HG03521 (cell line): ENCODE data around the gene NPAS3.

Experiments
- ATAC-seq: cut with Tn5 transposase; IDR thresholded peaks from one replicate; pipeline ENCODE4 v1.9.1; 2021; ENCODE audit warnings: mild to moderate bottlenecking, moderate library complexity; ENCODE audit not compliant: unreplicated experiment

Gene NPAS3

GRCh38 chr14:33504246-33505099, 565.8 kb downstream of the NPAS3 start:
- no peak for ATAC-seq

GRCh38 chr14:33505266-33505962, 566.7 kb downstream of the NPAS3 start:
- no peak for ATAC-seq

DNA sequence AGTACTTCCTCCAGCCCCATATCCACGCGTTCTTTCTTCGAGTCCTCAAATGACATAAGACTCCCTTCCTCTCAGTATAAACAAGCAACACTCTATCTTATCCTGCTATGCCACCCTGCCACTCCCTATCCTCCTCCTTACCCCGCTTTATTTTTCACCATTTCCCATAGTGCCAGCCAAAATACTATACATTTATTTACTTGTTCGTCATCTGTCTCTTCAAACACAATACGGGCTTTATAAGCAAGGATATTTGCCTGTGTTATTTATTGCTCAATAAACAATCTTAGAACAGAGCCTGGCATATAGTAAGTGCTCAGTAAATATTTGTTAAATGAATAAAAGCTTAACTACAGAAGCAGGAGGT, 567.3 kb downstream of the NPAS3 start:
- no peak for ATAC-seq

DNA sequence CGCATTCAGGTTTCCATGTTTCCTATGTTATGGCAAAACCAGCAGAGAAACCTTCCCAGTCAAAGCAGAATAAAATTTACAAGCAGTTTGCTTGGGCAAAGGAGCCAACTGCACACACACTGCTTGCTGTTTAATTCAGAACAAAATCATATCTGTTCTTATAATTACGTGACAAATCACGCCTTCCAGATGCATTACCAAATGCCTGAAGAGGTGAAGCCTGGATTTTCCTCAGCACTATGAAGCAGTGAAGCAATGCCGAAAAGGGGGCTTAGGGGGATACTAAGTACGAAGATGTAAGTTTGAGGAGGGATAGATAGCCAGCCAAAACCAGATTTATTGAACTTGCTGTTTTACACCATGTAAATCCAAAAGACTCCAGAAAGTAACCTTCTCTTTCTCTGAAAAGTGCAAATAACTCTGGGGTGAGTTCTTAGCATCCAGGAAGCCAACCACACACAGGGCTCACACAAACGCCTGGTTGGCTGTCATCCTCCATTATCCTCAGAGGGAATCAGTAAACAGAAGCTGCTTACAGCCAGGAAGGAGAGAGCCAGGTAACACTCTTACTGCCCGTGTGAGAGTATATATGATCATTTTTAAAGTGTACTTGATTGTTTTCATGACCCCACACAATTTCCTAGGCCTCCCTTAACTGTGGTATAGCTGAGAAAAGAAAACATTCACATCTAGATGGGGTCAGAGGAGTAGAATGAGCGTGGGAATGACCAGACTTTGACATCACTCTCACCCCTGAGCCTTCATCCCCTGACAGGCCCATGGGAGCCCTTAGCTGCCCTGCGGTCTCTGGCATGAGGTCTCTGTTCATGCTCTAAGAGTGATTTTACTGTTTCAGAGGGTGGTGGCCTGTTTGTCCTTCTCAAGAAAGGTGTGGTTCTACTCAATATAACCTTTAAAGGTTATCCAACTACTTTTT, 569.7 kb downstream of the NPAS3 start:
- ATAC-seq, result no peak

DNA sequence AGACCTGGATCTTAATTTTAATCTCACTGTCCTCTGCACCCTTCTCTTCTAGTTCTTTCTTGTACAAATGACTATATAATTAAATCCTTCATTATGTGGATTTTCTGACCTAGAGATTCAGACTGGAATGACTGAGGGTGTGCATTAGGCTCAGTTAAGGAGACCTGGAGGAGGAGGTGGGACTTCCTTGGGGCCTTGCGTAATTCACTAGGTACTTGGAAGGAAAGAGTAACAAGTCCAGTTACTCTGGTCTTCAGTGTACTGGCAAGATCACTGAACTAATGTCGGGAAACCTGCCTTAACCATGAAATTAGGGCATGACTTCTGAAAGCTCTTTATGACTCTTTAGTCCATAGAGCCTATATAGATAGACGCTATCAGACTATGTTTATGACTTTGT, 570.8 kb downstream of the NPAS3 start:
- no peak for ATAC-seq

DNA sequence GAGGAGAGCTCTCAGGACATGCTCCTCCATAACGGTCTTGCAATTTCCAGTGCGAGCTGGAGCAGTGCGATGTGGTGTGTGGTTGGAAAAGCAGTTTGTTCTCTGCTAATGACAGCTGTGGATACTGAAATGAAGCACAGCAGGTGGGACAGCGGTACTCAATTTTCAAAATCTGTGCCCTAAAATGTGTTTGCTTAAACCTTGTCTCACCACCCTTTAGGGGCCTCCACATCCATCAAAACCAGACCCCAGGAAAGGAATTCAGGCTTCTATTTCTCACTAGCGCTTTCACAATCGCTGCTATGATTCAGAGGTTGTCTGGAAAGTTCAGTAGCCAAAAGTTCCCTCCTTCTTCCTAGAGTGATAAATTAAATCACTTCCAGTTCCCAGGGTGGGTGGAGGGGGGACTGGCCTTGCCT, 571.4 kb downstream of the NPAS3 start:
- no peak for ATAC-seq

DNA sequence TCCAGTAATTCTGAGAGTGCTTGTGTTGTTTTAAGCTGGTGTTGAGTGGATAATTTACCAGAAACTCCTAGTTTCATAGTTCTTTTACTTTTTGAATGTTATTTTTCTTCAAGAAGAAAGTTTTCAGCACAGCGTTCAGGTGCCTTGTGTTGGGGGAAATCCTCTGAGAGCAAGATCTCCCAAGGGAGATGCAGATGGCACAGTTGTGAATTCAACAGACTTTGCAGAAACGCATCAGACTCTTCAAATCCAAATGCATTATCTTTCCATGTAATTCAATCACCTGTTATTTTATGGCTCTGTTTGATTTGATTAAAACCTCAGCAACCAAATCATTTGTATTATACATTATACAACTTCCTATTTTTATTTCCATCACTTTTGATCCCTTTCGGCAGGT, 572.3 kb downstream of the NPAS3 start:
- ATAC-seq, result no peak

DNA sequence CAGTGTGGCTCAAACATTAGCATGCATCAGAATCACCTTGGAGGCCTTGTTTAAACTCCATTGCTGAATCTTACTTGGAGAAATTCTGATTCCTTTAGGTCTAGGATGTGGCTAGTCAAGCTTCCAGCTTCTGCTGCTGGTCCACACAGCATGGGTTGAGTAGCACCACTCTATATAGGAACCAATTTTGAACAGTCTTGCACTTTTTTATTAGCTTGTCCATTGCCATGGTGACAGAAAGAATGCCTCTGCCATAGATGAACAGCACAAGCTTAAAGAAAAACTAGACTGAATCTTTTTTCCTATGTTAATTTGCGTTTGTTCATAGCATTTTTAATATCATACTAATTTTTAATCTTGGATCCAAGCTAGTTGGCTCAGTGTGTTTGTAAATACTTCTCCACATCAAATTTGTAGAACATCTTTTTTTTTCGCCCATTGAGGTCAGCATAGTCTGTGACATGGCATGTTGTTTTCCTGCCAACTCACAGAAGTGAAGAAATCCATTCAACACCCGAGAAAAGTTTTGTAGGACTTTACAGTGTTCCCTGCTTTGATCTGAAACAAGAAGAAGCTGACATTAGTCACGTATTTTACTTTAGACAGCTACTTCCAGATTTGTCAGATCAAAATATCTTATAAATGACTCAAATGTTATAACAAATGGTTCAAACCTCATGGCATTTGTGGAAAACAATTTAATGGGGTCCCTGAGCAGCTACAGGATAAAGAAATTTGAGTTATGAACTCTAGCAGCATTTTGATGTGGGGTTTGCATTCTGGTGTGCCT, 573.4 kb downstream of the NPAS3 start:
- no peak for ATAC-seq

DNA sequence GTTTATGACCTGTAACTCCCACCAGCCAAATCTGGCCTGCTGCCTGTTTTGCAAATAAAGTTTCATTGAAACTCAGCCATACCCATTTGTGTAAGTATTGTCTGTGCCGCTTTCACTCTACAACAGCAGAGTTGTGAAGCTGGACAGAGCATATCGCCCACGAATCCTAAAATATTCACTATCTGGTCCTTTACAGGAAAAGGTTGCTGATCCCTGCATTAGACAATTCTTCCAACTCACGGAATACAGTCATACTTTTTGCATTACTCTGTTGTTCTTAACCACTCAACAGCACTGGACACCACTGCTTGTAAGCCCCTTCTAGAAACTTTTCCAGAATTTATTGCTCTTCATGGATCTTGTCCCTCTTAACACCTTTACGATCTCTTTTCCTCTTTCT, 576.8 kb downstream of the NPAS3 start:
- no peak for ATAC-seq

- no peak for ATAC-seq
Observed at GRCh38 chr14:33515899-33516298, 577.2 kb downstream of the NPAS3 start.

GRCh38 chr14:33516898-33517436, 578.3 kb downstream of the NPAS3 start:
- no peak for ATAC-seq

DNA sequence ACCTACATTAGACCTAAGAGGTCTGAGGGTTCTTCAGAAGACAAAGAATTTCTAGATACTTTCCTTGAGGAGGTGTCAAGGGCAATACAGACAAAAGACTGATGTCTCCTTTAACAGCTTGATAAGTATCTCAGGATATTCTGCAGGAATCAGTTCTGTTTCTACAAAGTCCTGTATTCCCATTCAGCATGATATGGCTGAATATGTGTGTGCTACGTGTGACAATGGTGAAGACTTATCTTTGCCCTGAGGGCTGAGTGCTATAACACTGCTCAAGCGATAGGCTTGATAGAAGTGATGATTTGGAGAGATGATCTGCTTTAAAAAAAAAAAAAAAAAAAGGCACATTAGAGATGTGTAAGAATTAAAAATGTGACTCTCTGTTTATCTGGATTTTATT, 582.5 kb downstream of the NPAS3 start:
- ATAC-seq, result no peak

DNA sequence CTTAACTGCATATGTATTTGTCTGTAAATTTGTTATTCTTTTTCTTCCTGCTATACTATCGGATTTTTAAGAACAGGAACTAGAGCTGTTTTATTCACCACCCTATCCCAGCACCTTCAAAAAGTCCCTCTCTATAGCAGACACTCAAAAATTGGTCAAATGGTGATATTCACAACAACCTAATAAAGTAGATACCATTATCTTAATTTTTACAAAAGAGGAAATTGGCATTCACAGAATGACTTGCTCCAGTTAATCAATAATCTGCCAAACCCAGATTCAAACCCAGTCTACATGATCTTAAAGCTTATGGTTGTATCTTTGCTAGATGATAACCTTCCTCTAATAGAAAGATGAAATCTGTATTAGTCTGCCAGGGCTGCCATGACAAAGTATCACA, 585.6 kb downstream of the NPAS3 start:
- ATAC-seq, result no peak

- ATAC-seq, result no peak
Observed at GRCh38 chr14:33525626-33526025, 586.9 kb downstream of the NPAS3 start.

DNA sequence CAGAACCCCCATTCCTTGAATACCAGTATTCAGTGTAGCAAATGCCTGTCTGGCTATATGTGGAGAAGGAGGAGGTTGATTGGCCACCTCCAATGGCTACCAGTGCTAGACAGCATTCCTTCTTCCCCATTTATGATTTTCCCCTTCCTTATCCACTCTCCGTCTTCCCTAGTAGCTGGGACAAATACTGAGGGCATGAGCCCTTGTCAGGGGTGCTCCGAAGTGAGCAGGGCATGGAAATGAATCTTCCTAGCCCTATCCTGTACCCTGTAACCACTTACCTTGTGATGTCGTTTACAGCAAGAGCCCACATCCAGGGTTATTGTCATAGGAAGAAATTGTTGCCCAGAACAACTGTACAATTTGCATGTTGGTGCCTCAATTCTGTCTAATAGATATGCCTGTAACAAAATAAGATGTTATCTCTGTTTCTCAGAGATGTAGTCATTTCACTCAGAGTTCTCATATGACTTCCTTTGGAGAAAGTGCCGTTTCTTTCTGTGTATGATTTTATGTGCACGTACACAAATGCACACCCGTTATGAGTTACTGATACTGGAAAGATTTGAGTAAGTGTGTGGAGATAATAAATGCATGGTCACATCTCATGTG, 588.5 kb downstream of the NPAS3 start:
- ATAC-seq, result no peak

DNA sequence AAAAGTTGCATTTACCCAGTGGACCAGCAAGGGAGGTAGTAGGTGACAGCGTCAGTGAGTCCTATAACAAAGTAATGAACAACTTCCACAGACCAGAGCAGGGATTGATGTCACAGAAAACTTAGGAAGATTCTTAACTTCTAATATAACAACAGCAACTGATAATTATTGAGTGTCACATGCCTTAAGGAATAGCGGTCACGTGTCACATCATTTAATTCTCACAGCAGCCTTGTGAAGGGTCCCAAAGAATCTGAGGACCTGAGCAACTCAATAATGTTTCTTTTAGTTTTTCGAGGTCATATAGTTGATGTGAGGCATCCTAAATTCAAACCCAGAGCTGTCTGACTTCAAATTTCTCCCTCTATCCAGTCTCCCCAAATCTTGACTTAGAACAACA, 590.0 kb downstream of the NPAS3 start:
- ATAC-seq, result no peak

DNA sequence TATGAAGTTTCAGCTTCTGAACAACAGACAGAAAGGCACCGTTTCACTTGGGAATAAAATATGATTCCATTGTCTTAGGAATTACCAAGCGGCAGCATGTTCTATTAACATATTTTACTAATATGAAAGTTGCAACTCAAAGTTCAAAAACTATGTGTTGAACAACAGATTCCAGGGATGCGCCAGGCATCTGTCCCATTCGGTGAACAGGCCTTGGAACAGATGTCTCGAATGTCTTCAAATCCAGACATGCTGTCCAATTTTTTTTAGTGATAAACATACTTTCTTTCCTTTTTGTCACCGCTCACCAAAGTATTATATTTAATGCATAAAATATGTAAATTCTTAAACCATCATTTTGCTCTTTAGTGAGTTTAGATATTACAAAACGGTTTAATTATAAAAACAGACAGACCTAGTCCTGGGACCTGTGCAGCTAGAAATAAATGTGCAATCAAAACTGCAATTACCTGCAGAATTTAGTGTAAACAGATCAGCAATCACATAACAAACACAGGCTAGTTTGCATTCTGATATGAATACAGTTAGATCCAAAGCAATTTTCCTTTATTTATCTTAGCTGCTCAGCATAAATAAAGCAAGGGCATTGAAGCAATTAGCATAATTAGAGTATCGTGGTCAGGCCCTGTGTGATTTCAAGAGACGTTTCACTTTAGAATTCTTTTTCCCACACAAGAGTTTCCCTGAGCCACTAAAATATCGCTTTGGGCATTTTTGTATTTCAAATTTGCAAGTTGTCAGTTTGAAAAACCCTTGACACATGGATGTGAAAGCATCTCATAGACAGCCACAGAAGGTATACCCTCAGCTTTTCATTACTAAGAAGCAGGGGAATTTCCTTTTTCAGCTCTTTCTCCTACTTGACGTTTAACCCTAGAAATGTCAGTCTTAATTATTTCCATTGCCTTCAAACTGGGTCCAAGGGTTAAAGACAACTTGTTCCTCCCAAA, 591.4 kb downstream of the NPAS3 start:
- no peak for ATAC-seq

DNA sequence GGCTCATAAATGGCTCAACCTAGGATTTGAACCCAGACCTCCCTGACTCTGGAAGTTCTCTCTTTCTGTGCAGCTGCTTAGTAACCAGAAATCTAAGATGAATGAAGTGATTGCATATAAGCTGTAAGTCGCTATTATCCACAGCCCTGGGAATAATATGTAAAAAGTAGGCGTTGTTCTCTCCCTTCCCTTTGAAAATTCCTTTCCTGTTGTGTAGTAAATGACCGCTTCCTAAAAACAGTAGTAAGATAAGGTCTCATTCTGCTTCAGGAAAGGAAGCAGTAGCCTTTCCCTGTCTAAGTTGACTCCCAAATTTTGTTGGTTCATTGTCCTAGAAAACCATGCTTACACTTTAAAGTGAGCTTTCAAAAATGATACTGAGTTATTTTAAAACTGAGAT, 593.9 kb downstream of the NPAS3 start:
- no peak for ATAC-seq

DNA sequence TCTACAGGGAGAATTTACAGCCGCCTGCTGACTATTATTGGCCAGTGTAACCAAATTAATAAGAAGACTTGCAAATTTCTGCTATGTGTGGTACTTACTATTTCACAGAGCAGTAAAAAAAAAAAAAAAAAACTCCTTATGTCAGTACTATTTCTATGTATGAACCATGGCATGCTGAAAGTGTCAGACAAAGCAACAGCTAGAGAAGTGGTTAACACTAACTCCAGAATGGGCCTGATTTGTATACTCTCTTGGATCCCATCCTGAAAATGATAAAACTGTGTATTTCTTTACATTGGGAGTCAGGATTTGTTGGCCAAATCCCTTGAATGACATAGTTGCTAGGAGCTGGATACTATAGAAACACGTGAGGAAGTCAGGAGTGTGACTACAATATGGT, 595.4 kb downstream of the NPAS3 start:
- no peak for ATAC-seq
